Psoas muscle (tissue), 8 donors: ENCODE results near the gene CLMP. TPM values are rescaled to one million over a fixed set of nuclear protein-coding genes. Genes with fewer than 3 reads are reported as not detected.
"Not testable (repeated sequence)": the region's sequence is repeated elsewhere in the genome, so short reads cannot be mapped to it uniquely, and the experiment has no call there.

Experiments used
- ATAC-seq, 4 donors: fragments of 200-7000 bp; cut with Tn5 transposase; one replicate each; pipeline ENCODE4 v1.9.1; 2020; ENCODE audit warnings: moderate library complexity in 3 of 4, mild to moderate bottlenecking in 2 of 4
- DNase-seq, 2 donors: peaks; one replicate each; pipeline ENCODE4 v3.0.0-alpha.2; 2020
- H3K27ac ChIP-seq: fragments of 200-600 bp; one replicate; pipeline ENCODE4 v1.8.0; 2022
- H3K27me3 ChIP-seq, 3 donors: fragments of 200-600 bp in 1 of 3; one replicate each; pipeline versions ENCODE4 v1.6.1 to v1.8.0; 2013 to 2022; ENCODE audit warnings: low read length in 2 of 3, mild to moderate bottlenecking in 2 of 3, moderate library complexity in 1 of 3; ENCODE audit not compliant: insufficient read depth in 3 of 3
- H3K36me3 ChIP-seq, 2 donors: fragments of 200-600 bp in 1 of 2; one replicate each; pipeline versions ENCODE4 v1.6.1 to v1.8.0; 2013 to 2022; ENCODE audit warnings: low read depth in 1 of 2, mild to moderate bottlenecking in 1 of 2, moderate library complexity in 1 of 2; ENCODE audit not compliant: insufficient read depth in 1 of 2
- H3K4me1 ChIP-seq: fragments of 200-600 bp; one replicate; pipeline ENCODE4 v1.8.0; 2022
- H3K4me3 ChIP-seq: fragments of 200-600 bp; one replicate; pipeline ENCODE4 v1.8.0; 2022; ENCODE audit warnings: mild to moderate bottlenecking
- H3K9me3 ChIP-seq: fragments of 200-600 bp; one replicate; pipeline ENCODE4 v1.8.0; 2022
- CTCF ChIP-seq: fragments of 200-600 bp; IDR thresholded peaks from one replicate; pipeline ENCODE4 v1.8.0; 2022; ENCODE audit warnings: antibody characterized with exemption
- WGBS, 3 donors: extraction: QIAGEN DNeasy Blood & Tissue Kit; methylation state at CpG; one replicate each; pipeline versions ENCODE4 v1.1.6 to v1.1.7; 2013; 5-methylcytosine and 5-hydroxymethylcytosine counted together
- intact Hi-C, 2 donors: fragments of 100-400 bp; cut with DNase I; formaldehyde crosslinking; loops; one replicate each; pipeline versions ENCODE4 v1.11.0 to v1.14.2; 2022
- polyA plus RNA-seq, 3 donors: library from polyadenylated mRNA; stranded (reverse); fragments of 200-250 nt; gene quantifications; one replicate each; pipeline ENCODE4 v1.2.3, GENCODE V29; 2013
- total RNA-seq, 4 donors: library from RNA; stranded (reverse); fragmentation: NEBNext Ultra II Directional in 2 of 4; extraction: Animal tissue kit (Norgen Biotek cat#: 25700) in 2 of 4; gene quantifications; one replicate each; pipeline versions ENCODE4 v1.2.1 to v1.2.4, GENCODE V29; 2021 to 2023
- donor health status: healthy with polysubstance abuse.
- donor health status: DM: no; HTN: no; CAD: no; lungs with moderate emphysema.
- donor health status: Bipolar disorder and iron deficiency.
- donor health status: healthy.
- donor health status: DM: yes; HTN: yes; CAD: no.
- donor health status: DM: no; HTN: no; CAD: no.
- donor health status: DM: no; HTN: no; CAD: no.
- donor health status: DM: yes; HTN: yes; CAD: no.

The CLMP gene
- total and polyA plus RNA-seq, 7 donors, result 0.83 to 4.2 (median 2.9) TPM

GRCh38 chr11:123137431-123138224 is 57.4 kb downstream of the CLMP start:
- H3K4me3 ChIP-seq, result peak overlapping the region; percentile 30
- WGBS, 3 donors, result 11 to 27% (median 15%) methylated on average over 24 of the region's 24 CpGs
- DNase-seq (peak; percentile 80 to 84), ATAC-seq (peak; percentile 52 to 83 (median 66))
- no peaks in the 10 kb centered on the region for H3K36me3 ChIP-seq
- H3K4me1 ChIP-seq, result peaks cover 3% of the 10 kb centered on the region
- H3K9me3 ChIP-seq, result no peaks in the 10 kb centered on the region
- H3K27ac ChIP-seq, result peak overlapping the region; percentile 50
- peaks cover 0 to 5% (median 0%) of the 10 kb centered on the region in 3 donors for H3K27me3 ChIP-seq
- TF ChIP-seq CTCF, result no peak
- intact Hi-C loops, result no loop called here

- ATAC-seq (peak in 1 of 4 donors; percentile 17), DNase-seq (no peak)
- no peak overlapping the region for H3K4me3 ChIP-seq
- peaks cover 3% of the 10 kb centered on the region for H3K4me1 ChIP-seq
- 34 to 65% (median 38%) methylated on average over 18 of the region's 18 CpGs for WGBS, 3 donors
- TF ChIP-seq CTCF, result no peak
- H3K36me3 ChIP-seq, result no peaks in the 10 kb centered on the region
- H3K27me3 ChIP-seq, result peaks cover 0 to 5% (median 0%) of the 10 kb centered on the region in 3 donors
- no peak overlapping the region for H3K27ac ChIP-seq
- intact Hi-C loops, result no loop called here
- no peaks in the 10 kb centered on the region for H3K9me3 ChIP-seq
These were observed 59.1 kb downstream of the CLMP start for GRCh38 chr11:123135863-123136446.

GRCh38 chr11:123132881-123133280 is 62.2 kb downstream of the CLMP start:
- intact Hi-C loops, result no loop called here
- 80 to 89% (median 82%) methylated on average over 6 of the region's 6 CpGs for WGBS, 3 donors
- no peak for ATAC-seq
- Histone ChIP-seq H3K27ac (no peak overlapping the region), H3K36me3 (no peaks in the 10 kb centered on the region), H3K9me3 (no peaks in the 10 kb centered on the region), H3K27me3 (peaks cover 0 to 5% (median 0%) of the 10 kb centered on the region in 3 donors), H3K4me3 (no peak overlapping the region), H3K4me1 (peaks cover 3% of the 10 kb centered on the region)
- TF ChIP-seq CTCF, result no peak
- DNase-seq, result no peak

GRCh38 chr11:123132034-123132766 is 62.8 kb downstream of the CLMP start:
- H3K36me3 ChIP-seq, intact Hi-C loops, H3K9me3 ChIP-seq, H3K4me3 ChIP-seq, H3K4me1 ChIP-seq, H3K27ac ChIP-seq, ATAC-seq, H3K27me3 ChIP-seq: not testable (repeated sequence)
- peak in 1 of 2 donors; percentile 38 for DNase-seq
- WGBS, 3 donors, result 62 to 70% (median 62%) methylated on average over 8 of the region's 8 CpGs

- intact Hi-C loops, result no loop called here
- H3K9me3 ChIP-seq, result no peaks in the 10 kb centered on the region
- WGBS, 3 donors, result 42 to 61% (median 56%) methylated on average over 3 of the region's 3 CpGs
- ATAC-seq (no peak), DNase-seq (no peak)
- no peak overlapping the region for H3K27ac ChIP-seq
- TF ChIP-seq CTCF, result no peak
- H3K27me3 ChIP-seq, result no peaks in the 10 kb centered on the region
- H3K4me1 ChIP-seq, result no peaks in the 10 kb centered on the region
- H3K36me3 ChIP-seq, result no peaks in the 10 kb centered on the region
- H3K4me3 ChIP-seq, result no peak overlapping the region
These were observed 65.1 kb downstream of the CLMP start for GRCh38 chr11:123129920-123130319.
